Endodermal cell (in vitro differentiated cells): ENCODE results near the gene OXGR1. TPM values are rescaled to one million over a fixed set of nuclear protein-coding genes. Genes with fewer than 3 reads are reported as not detected.

Experiments
- DNase-seq: peaks from one replicate; pipeline ENCODE4 v3.0.0-alpha.2; 2017
- H3K27ac ChIP-seq: 2 replicates; pipeline ENCODE4 v1.5.1; 2013; ENCODE audit warnings: mild to moderate bottlenecking, low read depth, low read length, moderate library complexity
- H3K27me3 ChIP-seq: 2 replicates; pipeline ENCODE4 v1.6.1; 2013; ENCODE audit warnings: mild to moderate bottlenecking, low read length, moderate library complexity; ENCODE audit not compliant: insufficient read depth, control insufficient read depth, poor library complexity, severe bottlenecking
- H3K36me3 ChIP-seq: 2 replicates; pipeline ENCODE4 v1.7.0; 2013; ENCODE audit warnings: mild to moderate bottlenecking, low read length, moderate library complexity; ENCODE audit not compliant: control insufficient read depth, insufficient read depth
- H3K4me1 ChIP-seq: one replicate; pipeline ENCODE4 v1.7.0; 2013; ENCODE audit warnings: low read length; ENCODE audit not compliant: control insufficient read depth, insufficient read depth
- H3K4me3 ChIP-seq: 2 replicates; pipeline ENCODE4 v1.5.1; 2013; ENCODE audit warnings: mild to moderate bottlenecking, low read length, moderate library complexity
- H3K9ac ChIP-seq: 2 replicates; pipeline ENCODE4 v1.6.1; 2013; ENCODE audit warnings: mild to moderate bottlenecking, low read length, moderate library complexity; ENCODE audit not compliant: poor library complexity, severe bottlenecking; ENCODE audit errors: extremely low read depth
- H3K9me3 ChIP-seq: 2 replicates; pipeline ENCODE4 v1.6.1; 2013; ENCODE audit warnings: mild to moderate bottlenecking, low read length, moderate library complexity; ENCODE audit not compliant: control insufficient read depth
- H3K27ac Mint-ChIP-seq: 2 replicates; pipeline ENCODE4 v1.8.0; 2020; ENCODE audit warnings: mixed read lengths
- H3K27me3 Mint-ChIP-seq: 2 replicates; pipeline ENCODE4 v1.8.0; 2021; ENCODE audit warnings: mild to moderate bottlenecking, mixed read lengths; ENCODE audit not compliant: insufficient read depth
- H3K36me3 Mint-ChIP-seq: 2 replicates; pipeline ENCODE4 v1.8.0; 2020; ENCODE audit warnings: low read depth, mixed read lengths
- H3K4me1 Mint-ChIP-seq: 2 replicates; pipeline ENCODE4 v1.8.0; 2020; ENCODE audit warnings: mixed read lengths
- H3K4me3 Mint-ChIP-seq: 2 replicates; pipeline ENCODE4 v1.8.0; 2020; ENCODE audit warnings: mild to moderate bottlenecking, moderate library complexity, mixed read lengths
- H3K9me3 Mint-ChIP-seq: 2 replicates; pipeline ENCODE4 v1.8.0; 2020; ENCODE audit warnings: mild to moderate bottlenecking, mixed read lengths
- CTCF ChIP-seq: fragments of 200-600 bp; sonication (generic); conservative IDR thresholded peaks from 2 replicates; pipeline ENCODE4 v1.5.0; 2021; ENCODE audit warnings: antibody characterized with exemption, mild to moderate bottlenecking
- WGBS, 2 experiments: methylation state at CpG; one replicate each; pipeline versions ENCODE4 v1.1.5 to v1.1.7; 2013; ENCODE audit warnings: missing lambda C conversion rate in 2 of 2, mixed read lengths in 1 of 2; ENCODE audit not compliant: insufficient coverage in 1 of 2, insufficient read length in 1 of 2; 5-methylcytosine and 5-hydroxymethylcytosine counted together
- total RNA-seq, 2 donors: library from RNA; stranded (reverse); fragmentation: NEBNext Ultra II Directional in 1 of 2; extraction: Animal tissue kit (Norgen Biotek cat#: 25700) in 1 of 2; gene quantifications; 2 replicates in 1 of 2; 3 replicates in 1 of 2; pipeline ENCODE4 v1.2.1, GENCODE V29; 2021

The OXGR1 gene
- total RNA-seq, 2 donors from 2014 or later, result 1.4 to 1.6 TPM

GRCh38 chr13:96992633-96993032 lies 1.6 kb downstream of the OXGR1 start:
- H3K4me1 ChIP-seq, result peaks cover 9% of the 10 kb centered on the region
- H3K27ac ChIP-seq, result no peak overlapping the region
- Mint-ChIP-seq H3K4me3 (peak overlapping the region; percentile 56), H3K4me1 (peaks cover 41% of the 10 kb centered on the region), H3K36me3 (no peaks in the 10 kb centered on the region), H3K9me3 (peaks cover 4% of the 10 kb centered on the region), H3K27me3 (peaks cover 82% of the 10 kb centered on the region), H3K27ac (no peak overlapping the region)
- peak; percentile 52 for DNase-seq
- no peak overlapping the region for H3K9ac ChIP-seq
- no peaks in the 10 kb centered on the region for H3K9me3 ChIP-seq
- WGBS, 2 experiments, result 68 to 88% methylated on average over 1 to 2 of the region's 2 CpGs
- H3K4me3 ChIP-seq, result no peak overlapping the region
- peaks cover 62% of the 10 kb centered on the region for H3K27me3 ChIP-seq
- no peak for TF ChIP-seq CTCF
- no peaks in the 10 kb centered on the region for H3K36me3 ChIP-seq

- Mint-ChIP-seq H3K27me3 (peaks cover 81% of the 10 kb centered on the region), H3K4me3 (no peak overlapping the region), H3K9me3 (peaks cover 4% of the 10 kb centered on the region), H3K27ac (no peak overlapping the region), H3K36me3 (no peaks in the 10 kb centered on the region), H3K4me1 (peaks cover 41% of the 10 kb centered on the region)
- H3K9me3 ChIP-seq, result no peaks in the 10 kb centered on the region
- no peak for DNase-seq
- no peak overlapping the region for H3K4me3 ChIP-seq
- no peak for TF ChIP-seq CTCF
- H3K27me3 ChIP-seq, result peaks cover 62% of the 10 kb centered on the region
- WGBS, 2 experiments, result 92 to 100% methylated on average over 2 to 3 of the region's 3 CpGs
- no peaks in the 10 kb centered on the region for H3K36me3 ChIP-seq
- H3K27ac ChIP-seq, result no peak overlapping the region
- H3K9ac ChIP-seq, result no peak overlapping the region
- peaks cover 9% of the 10 kb centered on the region for H3K4me1 ChIP-seq
These were observed 3.2 kb downstream of the OXGR1 start for GRCh38 chr13:96991072-96991471.

- no peak for DNase-seq
- H3K9me3 ChIP-seq, result no peaks in the 10 kb centered on the region
- H3K4me3 ChIP-seq, result no peak overlapping the region
- 96 to 100% methylated on average over 1 to 4 of the region's 5 CpGs for WGBS, 2 experiments
- H3K4me1 Mint-ChIP-seq, result peaks cover 36% of the 10 kb centered on the region
- peaks cover 71% of the 10 kb centered on the region for H3K27me3 Mint-ChIP-seq
- no peak overlapping the region for H3K27ac Mint-ChIP-seq
- H3K36me3 ChIP-seq, result no peaks in the 10 kb centered on the region
- no peak for TF ChIP-seq CTCF
- H3K36me3 Mint-ChIP-seq, result no peaks in the 10 kb centered on the region
- peaks cover 4% of the 10 kb centered on the region for H3K9me3 Mint-ChIP-seq
- peaks cover 37% of the 10 kb centered on the region for H3K27me3 ChIP-seq
- no peak overlapping the region for H3K4me3 Mint-ChIP-seq
- no peak overlapping the region for H3K27ac ChIP-seq
- peaks cover 9% of the 10 kb centered on the region for H3K4me1 ChIP-seq
- no peak overlapping the region for H3K9ac ChIP-seq
These were observed 5.8 kb downstream of the OXGR1 start for GRCh38 chr13:96988441-96988840.
